HT-29 (cell line): ENCODE data around the gene GORASP1. TPM values are rescaled to one million over a fixed set of nuclear protein-coding genes. Genes with fewer than 3 reads are reported as not detected.
A peak's percentile ranks its signal among the peaks of the same experiment; 100 is the strongest.
"Not testable (repeated sequence)": the region's sequence is repeated elsewhere in the genome, so short reads cannot be mapped to it uniquely, and the experiment has no call there.

Experiments used
- DNase-seq: peaks from one replicate; pipeline ENCODE4 v3.0.0-alpha.2; 2015; ENCODE audit warnings: low spot score
- total RNA-seq: library from RNA; depleted of rRNA; stranded (reverse); fragments of >200 nt; shearing (Covaris generic); gene quantifications from 2 replicates; pipeline ENCODE4 v1.2.3, GENCODE V29; 2014; rRNA removed

GORASP1 gene
- total RNA-seq, 1 experiment from 2014 or later = 66.5 TPM

DNA sequence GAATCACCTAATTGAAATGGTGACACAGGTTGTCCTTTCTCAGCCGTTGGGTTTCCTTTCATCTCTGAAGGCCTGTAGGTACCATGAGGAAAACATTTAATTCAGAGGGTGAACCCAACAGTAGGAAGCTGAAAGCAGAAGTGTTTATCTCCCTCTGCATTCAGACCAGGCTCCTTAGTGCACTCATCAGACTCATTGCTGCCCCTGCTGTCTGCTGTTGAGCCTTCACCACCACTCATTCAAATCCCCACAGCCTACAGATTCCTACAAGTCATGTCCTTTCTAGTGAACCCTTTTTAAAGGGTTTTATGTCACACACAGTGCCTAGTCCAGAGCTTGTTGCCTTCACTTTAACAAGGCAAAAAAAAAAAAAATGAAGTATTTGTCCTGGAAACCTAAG is 42.2 kb downstream of the GORASP1 start:
- DNase-seq = peak; percentile 34

DNA sequence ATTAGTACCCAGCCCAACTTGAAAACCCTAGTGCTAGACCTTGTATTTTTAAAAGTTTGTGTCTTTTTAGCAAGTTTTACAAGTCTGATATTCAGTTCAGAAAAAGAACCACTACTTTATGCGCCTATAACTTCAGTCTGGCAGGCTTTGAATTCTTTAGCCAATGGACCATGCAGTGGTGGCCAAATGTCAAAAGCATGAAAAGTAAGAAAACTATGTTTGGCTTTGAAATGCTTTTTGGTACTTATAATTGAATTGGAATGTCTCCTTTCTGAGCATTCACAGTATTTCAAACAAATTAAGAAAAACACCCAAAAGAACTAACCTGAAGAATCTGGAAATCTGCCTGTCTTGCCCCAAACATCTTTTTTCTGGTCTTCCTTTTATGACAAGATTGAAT is 42.8 kb downstream of the GORASP1 start:
- no peak for DNase-seq

DNA sequence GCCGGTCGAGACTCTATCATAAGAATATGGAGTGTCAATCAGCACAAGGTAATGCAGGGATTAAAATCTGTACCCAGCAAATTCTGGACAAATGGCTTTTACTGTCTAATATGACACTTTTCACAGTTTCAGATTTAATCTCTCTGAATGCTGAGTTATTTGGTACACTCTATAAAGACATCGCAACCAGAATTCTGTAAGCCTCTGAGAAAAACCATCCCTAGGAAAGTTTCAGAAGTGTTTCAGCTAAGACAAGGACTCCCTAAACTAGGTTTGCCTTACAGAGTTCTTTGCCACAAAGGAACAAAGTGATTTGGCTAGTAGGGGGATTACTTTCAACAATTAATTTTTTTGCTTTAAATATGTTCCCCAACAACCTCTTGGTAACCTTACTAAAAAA is 44.3 kb downstream of the GORASP1 start:
- DNase-seq = no peak

DNA sequence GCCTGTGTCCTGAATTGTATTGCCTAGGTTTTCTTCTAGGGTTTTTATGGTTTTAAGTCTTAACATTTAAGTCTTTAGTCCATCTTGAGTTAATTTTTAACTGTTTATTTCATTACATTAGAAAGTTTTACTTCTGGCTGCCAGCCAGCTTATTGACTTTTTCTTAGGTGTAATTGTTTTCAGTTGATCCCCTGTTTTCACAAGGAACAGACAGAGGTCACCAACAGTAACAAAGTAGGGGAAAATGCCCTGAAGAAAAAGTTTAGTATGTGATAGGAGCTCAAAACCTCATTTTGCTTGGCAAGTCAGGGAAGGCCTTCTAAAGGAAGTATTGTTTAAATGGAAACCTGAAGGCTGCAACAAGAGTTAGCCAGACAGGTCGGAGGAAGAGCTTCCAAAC is 45.2 kb downstream of the GORASP1 start:
- DNase-seq = no peak

DNA sequence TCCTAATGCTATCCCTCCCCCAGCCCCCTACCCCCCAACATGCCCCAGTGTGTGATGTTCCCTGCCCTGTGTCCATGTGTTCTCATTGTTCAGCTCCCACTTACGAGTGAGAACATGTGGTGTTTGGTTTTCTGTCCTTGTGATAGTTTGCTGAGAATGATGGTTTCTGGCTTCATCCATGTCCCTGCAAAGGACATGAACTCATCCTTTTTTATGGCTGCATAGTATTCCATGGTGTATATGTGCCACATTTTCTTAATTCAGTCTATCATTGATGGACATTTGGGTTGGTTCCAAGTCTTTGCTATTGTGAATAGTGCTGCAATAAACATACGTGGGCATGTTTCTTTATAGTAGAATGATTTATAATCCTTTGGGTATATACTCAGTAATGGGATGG is 46.2 kb downstream of the GORASP1 start:
- DNase-seq = not testable (repeated sequence)

DNA sequence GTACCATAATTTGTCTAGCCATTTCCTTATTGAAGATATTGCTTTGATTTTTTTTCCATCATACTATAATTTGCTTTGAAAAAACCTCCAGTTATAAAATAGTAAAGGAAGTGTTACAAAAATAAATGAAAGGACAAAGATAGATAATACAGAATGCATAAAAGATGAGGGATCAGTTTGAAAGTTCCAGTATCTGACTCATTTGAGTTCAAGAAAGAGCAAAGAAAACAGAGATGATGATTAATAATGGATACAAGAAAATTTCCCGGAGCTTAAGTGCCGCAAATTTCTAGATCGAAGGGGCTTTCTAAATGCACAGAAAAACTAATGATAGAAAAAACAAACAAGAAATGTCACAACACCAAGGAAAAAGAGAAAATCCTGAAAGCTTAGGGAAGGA is 51.3 kb downstream of the GORASP1 start:
- no peak for DNase-seq

DNA sequence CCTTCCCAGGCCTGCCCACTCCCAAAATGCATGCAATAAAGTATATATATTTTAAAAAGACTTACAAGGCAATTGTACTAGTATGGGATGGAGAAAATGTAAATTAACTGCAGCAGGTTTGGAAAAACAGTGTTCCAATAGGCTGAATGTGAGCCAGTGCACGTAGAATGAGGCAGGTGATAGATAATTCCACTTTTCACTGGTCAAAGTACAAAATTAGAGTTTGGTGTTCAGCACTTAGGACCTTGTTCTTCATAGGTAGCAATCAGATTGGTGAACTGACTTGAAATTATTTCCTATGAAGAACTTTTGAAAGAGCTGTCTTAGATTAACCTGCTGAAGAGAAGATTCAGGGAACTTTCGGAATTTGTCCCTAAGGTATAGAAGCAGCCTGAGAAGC is 53.7 kb downstream of the GORASP1 start:
- DNase-seq = no peak

DNA sequence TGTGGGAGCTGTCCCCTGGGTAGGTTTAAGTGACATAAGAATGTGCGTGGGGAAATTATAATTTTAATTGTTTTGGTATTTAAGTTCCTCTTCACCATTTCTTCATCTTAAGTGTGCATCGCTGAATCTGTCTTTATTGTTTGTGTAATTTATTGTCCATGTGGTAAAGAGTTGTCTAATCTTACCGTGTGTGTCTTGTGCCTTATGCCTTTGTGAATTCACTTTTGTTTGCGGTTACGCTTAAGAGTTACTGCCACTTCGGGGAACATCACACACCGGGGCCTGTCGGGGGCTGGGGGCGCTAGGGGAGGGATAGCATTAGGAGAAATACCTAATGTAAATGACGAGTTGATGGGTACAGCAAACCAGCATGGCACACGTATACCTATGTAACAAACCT is 54.8 kb downstream of the GORASP1 start:
- DNase-seq = no peak

DNA sequence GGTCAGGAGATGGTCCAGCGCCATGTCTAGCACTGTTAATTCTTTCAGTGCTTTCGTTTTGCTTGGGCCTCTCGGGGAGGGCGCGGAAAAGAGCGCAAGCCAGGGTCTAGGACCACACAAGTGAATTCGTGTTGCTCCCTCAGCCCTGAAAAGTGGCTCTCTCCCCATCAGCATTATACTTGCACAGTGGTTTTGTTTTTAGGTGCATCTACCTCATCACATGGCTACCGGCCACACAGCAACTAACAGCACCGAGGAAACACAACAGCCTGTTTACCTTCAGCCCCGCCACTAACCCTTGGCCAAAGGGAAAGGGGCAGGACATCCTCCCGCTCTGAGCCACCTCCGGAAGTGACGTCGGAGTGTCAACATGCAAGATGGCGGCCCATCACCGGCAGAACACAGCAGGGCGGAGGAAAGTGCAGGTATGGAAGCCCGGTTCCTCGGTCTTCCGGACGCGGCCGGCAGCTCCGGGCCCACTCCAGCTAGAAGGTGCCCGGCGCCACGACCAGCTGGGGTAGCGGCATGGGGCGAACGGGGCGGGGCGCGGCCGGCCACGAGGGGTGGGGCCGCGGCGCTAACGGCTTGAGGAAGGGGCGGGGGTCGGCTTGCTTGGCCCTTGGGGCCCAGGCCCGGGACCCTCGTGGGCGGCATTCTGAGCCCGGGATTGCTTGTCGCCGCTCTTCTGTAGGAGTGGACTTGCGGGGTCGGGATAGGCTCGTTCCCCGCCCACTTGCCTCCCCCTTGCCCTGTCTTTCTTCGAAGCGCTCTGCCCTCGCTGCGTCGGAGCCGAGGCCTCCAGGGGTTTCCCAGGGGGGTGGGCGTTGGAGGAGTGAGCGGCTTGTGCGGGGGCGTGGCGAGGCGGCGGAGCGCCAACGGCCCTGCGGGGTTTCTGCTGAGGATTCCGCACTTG is 55.5 kb downstream of the GORASP1 start, which contains the start of the genes SCN11A and WDR48:
Gene SCN11A, minus strand, starts transcription at position 296 of the 913 bp plus-strand sequence. CDS start 101,582 bp downstream, outside the sequence.
Gene WDR48, plus strand, starts transcription at position 368 of the 913 bp plus-strand sequence. Its CDS starts 10 bp downstream, at position 378.
- peak; percentile 80 for DNase-seq

DNA sequence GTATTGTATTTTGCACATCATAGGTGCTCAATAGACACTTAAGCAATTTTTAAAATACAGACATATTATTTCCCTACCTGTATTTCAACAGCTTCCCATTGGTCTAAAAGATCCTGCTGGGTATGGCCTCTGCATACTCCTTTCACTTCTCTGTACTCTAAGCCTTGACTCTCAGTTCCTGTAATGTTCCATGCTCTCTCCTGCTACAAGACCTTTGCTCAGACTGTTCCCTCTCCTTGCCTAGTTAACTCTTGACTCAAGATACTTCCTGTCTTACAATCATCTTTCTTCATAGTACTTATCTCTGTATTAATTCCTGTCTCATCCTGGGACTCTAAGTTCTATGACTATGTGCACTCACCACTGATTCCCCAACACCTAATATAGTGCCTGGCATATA is 57.4 kb downstream of the GORASP1 start:
- DNase-seq = no peak

Other genes with a start within 250 kb of the GORASP1 start
- not detected in 2 replicates for gene SCN11A, start 55.7 kb downstream of the GORASP1 start, total RNA-seq
- 6.0 and 10.1 TPM in 2 replicates for gene WDR48, start 55.6 kb downstream of the GORASP1 start, total RNA-seq
- gene TTC21A, start 53 bp upstream of the GORASP1 start, total RNA-seq = 1.6 and 2.1 TPM in 2 replicates
- 53.6 and 55.3 TPM in 2 replicates for gene CSRNP1, start 46.0 kb upstream of the GORASP1 start, total RNA-seq
- gene XIRP1, start 85.0 kb upstream of the GORASP1 start, total RNA-seq = not detected in 2 replicates
- gene CX3CR1, start 172.4 kb upstream of the GORASP1 start, total RNA-seq = not detected in 2 replicates
- not detected in 2 replicates for gene CCR8, start 222.1 kb upstream of the GORASP1 start, total RNA-seq